Fibroblast of lung (primary cell): Measurements from ENCODE around the gene GABRG3. TPM values are rescaled to one million over a fixed set of nuclear protein-coding genes. Genes with fewer than 3 reads are reported as not detected.

ENCODE experiments used
- DNase-seq, 2 donors: peaks; one replicate each; pipeline versions ENCODE4 v3.0.0 to v3.0.0-alpha.2; 2010; ENCODE audit warnings: low read depth in 2 of 2
- H2AFZ ChIP-seq: 2 replicates; pipeline ENCODE4 v1.5.1; 2012; ENCODE audit warnings: low read length, control low read depth, inconsistent platforms
- H3K27ac ChIP-seq: 2 replicates; pipeline ENCODE4 v1.5.1; 2011; ENCODE audit warnings: low read length, control low read depth; ENCODE audit not compliant: insufficient read depth
- H3K27me3 ChIP-seq: 2 replicates; pipeline ENCODE4 v1.5.1; 2011; ENCODE audit warnings: mild to moderate bottlenecking, low read length; ENCODE audit not compliant: control insufficient read depth, insufficient read depth
- H3K36me3 ChIP-seq: 2 replicates; pipeline ENCODE4 v1.5.1; 2011; ENCODE audit warnings: low read length; ENCODE audit not compliant: control insufficient read depth, insufficient read depth
- H3K4me1 ChIP-seq: 2 replicates; pipeline ENCODE4 v1.5.1; 2011; ENCODE audit warnings: low read length; ENCODE audit not compliant: control insufficient read depth, insufficient read depth; ENCODE audit errors: extremely low read depth
- H3K4me2 ChIP-seq: 2 replicates; pipeline ENCODE4 v1.5.1; 2011; ENCODE audit warnings: low read length, control low read depth; ENCODE audit not compliant: insufficient read depth; ENCODE audit errors: extremely low read depth
- H3K4me3 ChIP-seq, 4 experiments: fragments of 200-600 bp in 1 of 4; sonication (generic) in 1 of 4; replicated peaks in 1 of 4; 2 replicates each; pipeline ENCODE4 v1.5.1; 2011 to 2016; ENCODE audit warnings: low read length in 4 of 4, low read depth in 3 of 4, mild to moderate bottlenecking in 3 of 4, control low read depth in 2 of 4, inconsistent platforms in 1 of 4, mixed read lengths in 1 of 4; ENCODE audit not compliant: insufficient read depth in 1 of 4; ENCODE audit errors: control extremely low read depth in 1 of 4
- H3K79me2 ChIP-seq: 2 replicates; pipeline ENCODE4 v1.5.1; 2012; ENCODE audit warnings: mild to moderate bottlenecking, low read length, inconsistent platforms; ENCODE audit not compliant: control insufficient read depth, insufficient read depth
- H3K9ac ChIP-seq: 2 replicates; pipeline ENCODE4 v1.5.1; 2011; ENCODE audit warnings: mild to moderate bottlenecking, low read length, control low read depth; ENCODE audit not compliant: insufficient read depth
- H3K9me3 ChIP-seq: 2 replicates; pipeline ENCODE4 v1.5.1; 2012; ENCODE audit warnings: low read depth, low read length; ENCODE audit not compliant: control insufficient read depth, insufficient read depth
- H4K20me1 ChIP-seq: 2 replicates; pipeline ENCODE4 v1.5.1; 2011; ENCODE audit warnings: low read length; ENCODE audit not compliant: control insufficient read depth, insufficient read depth; ENCODE audit errors: extremely low read depth
- EZH2 ChIP-seq: IDR thresholded peaks from 2 replicates; pipeline ENCODE4 v1.5.1; 2012; ENCODE audit warnings: low read length, control low read depth, mild to moderate bottlenecking; ENCODE audit errors: missing control alignments
- polyA plus RNA-seq, 2 donors: library from polyadenylated mRNA; depleted of rRNA in 1 of 2; stranded (reverse) in 1 of 2; unstranded in 1 of 2; fragments of >200 nt; gene quantifications; 2 replicates each; pipeline ENCODE4 v1.2.1, GENCODE V29; 2011 to 2012; ENCODE audit warnings: missing spikeins in 1 of 2
- total RNA-seq: library from RNA; depleted of rRNA; stranded (reverse); fragments of >200 nt; gene quantifications from 2 replicates; pipeline ENCODE4 v1.2.1, GENCODE V29; 2014
- TF ChIP-seq, protein P1 (sequence below), 2 donors: IDR thresholded peaks in 1 of 2; conservative IDR thresholded peaks in 1 of 2; 1 replicate in 1 of 2; 2 replicates in 1 of 2; pipeline ENCODE4 v1.5.1; 2011 to 2012; ENCODE audit warnings: low read length in 2 of 2, control low read depth in 1 of 2, inconsistent platforms in 1 of 2, low read depth in 1 of 2, mild to moderate bottlenecking in 1 of 2

GABRG3 gene
- total and polyA plus RNA-seq, 2 donors (not counting 1 experiment from before 2014, with no cell fraction given), result not detected

DNA sequence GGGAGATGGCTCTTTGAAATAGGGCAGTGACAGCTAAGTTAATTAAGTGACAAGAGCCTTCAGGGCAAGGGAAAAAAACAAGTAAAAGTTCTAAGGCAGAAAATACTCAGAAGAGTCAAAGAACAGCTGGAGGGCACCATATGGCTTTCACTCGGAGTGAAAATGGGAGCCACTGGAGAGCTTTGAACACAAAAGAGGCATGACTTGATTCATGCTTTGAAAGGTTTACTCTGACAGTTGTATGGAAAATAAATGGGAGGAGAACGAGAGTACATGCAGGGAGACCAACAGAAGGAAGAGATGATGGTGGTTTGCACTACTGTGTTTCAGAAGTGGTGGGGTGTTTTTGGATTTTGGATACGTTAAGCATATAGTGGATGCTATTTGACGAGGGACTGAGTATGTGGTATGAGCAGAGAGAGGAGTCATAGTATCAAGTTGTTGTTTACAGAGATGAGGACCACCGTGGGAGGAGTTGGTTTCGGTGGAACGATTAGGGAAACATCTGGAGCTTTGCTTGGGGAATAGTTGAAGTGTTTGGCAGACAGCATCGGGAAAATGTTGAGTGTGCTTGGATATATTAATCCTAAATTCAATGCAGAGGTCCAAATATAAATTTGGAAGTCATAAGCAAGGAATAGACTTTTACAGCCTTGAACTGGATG, 411.5 kb downstream of the GABRG3 start:
- no peak for DNase-seq
- H3K27me3 ChIP-seq, result no peaks in the 10 kb centered on the region
- TF ChIP-seq EZH2, result no peak
- TF ChIP-seq, protein P1, sequence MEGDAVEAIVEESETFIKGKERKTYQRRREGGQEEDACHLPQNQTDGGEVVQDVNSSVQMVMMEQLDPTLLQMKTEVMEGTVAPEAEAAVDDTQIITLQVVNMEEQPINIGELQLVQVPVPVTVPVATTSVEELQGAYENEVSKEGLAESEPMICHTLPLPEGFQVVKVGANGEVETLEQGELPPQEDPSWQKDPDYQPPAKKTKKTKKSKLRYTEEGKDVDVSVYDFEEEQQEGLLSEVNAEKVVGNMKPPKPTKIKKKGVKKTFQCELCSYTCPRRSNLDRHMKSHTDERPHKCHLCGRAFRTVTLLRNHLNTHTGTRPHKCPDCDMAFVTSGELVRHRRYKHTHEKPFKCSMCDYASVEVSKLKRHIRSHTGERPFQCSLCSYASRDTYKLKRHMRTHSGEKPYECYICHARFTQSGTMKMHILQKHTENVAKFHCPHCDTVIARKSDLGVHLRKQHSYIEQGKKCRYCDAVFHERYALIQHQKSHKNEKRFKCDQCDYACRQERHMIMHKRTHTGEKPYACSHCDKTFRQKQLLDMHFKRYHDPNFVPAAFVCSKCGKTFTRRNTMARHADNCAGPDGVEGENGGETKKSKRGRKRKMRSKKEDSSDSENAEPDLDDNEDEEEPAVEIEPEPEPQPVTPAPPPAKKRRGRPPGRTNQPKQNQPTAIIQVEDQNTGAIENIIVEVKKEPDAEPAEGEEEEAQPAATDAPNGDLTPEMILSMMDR (conservative IDR thresholded peaks at IDR 0.05 in 1 of 2, IDR thresholded peaks at IDR 0.05 in 1 of 2; ENCODE audit: low read depth in 1 of 2, low read length in 2 of 2), result no peak

DNA sequence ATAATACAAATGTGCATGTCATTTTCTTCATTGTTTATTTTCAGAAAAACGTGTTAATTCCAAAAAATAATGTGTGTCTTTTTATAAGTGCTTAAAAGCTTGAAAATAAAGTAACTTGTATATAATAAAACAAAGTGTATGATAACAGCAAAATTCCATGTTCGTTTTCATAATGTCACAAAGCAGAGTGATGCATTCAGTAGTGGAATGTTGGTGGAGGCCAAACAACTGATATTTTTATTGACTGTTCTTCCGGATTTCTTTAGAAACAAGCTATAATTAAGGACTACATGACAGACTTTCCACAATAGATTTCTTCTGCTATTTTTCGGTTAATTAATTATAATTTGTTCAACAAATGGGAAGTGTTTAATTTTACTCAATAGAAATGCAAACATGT, 412.7 kb downstream of the GABRG3 start:
- Histone ChIP-seq H3K27ac (no peak overlapping the region), H2AFZ (no peak overlapping the region), H3K79me2 (no peaks in the 10 kb centered on the region), H3K4me3 (no peak overlapping the region), H4K20me1 (no peaks in the 10 kb centered on the region), H3K9me3 (no peaks in the 10 kb centered on the region), H3K27me3 (no peaks in the 10 kb centered on the region), H3K36me3 (no peaks in the 10 kb centered on the region), H3K9ac (no peak overlapping the region), H3K4me2 (no peak overlapping the region), H3K4me1 (no peaks in the 10 kb centered on the region)
- no peak for DNase-seq
- no peak for TF ChIP-seq EZH2
- TF ChIP-seq, protein P1 (conservative IDR thresholded peaks at IDR 0.05 in 1 of 2, IDR thresholded peaks at IDR 0.05 in 1 of 2; ENCODE audit: low read depth in 1 of 2, low read length in 2 of 2), result no peak

More for the DNA sequence above, 411.5 kb downstream of the GABRG3 start:
- no peak overlapping the region for H3K4me2 ChIP-seq
- H3K4me3 ChIP-seq, result no peak overlapping the region
- no peak overlapping the region for H3K9ac ChIP-seq
- no peak overlapping the region for H2AFZ ChIP-seq
- no peaks in the 10 kb centered on the region for H3K9me3 ChIP-seq
- no peaks in the 10 kb centered on the region for H3K79me2 ChIP-seq
- no peaks in the 10 kb centered on the region for H4K20me1 ChIP-seq
- H3K4me1 ChIP-seq, result no peaks in the 10 kb centered on the region
- no peak overlapping the region for H3K27ac ChIP-seq
- H3K36me3 ChIP-seq, result no peaks in the 10 kb centered on the region

DNA sequence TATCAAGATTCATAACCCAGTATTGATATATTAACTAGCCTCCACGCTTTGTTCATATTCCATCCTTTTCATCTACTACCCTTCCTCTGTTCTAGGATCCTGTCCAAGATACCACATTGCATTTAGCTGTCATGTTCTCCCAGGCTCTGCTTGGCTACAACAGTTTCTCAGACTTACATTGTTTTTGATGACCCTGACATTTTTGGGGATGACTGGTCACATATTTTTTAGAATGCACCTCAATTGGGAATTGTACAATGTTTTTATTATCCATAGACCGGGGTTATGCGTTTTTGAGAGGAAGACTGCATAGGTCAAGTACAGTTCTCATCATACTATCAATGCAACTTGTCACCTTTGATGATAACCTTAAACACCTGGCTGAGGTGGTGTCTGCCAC, 421.2 kb downstream of the GABRG3 start:
- H3K27me3 ChIP-seq, result no peaks in the 10 kb centered on the region
- H3K9ac ChIP-seq, result no peak overlapping the region
- H3K36me3 ChIP-seq, result no peaks in the 10 kb centered on the region
- no peak overlapping the region for H3K27ac ChIP-seq
- no peak for DNase-seq
- H3K4me2 ChIP-seq, result no peak overlapping the region
- no peak overlapping the region for H2AFZ ChIP-seq
- no peaks in the 10 kb centered on the region for H3K9me3 ChIP-seq
- H3K79me2 ChIP-seq, result no peaks in the 10 kb centered on the region
- H3K4me1 ChIP-seq, result no peaks in the 10 kb centered on the region
- TF ChIP-seq EZH2, result no peak
- TF ChIP-seq, protein P1 (conservative IDR thresholded peaks at IDR 0.05 in 1 of 2, IDR thresholded peaks at IDR 0.05 in 1 of 2; ENCODE audit: low read depth in 1 of 2, low read length in 2 of 2), result no peak
- H4K20me1 ChIP-seq, result no peaks in the 10 kb centered on the region
- no peak overlapping the region for H3K4me3 ChIP-seq
